Ishikawa (cell line): ENCODE results near the gene DACH1.

ENCODE experiments used
- EGR1 ChIP-seq: IDR thresholded peaks from 2 replicates; pipeline ENCODE4 v1.6.1; 2012
- FOXM1 ChIP-seq: IDR thresholded peaks from 2 replicates; pipeline ENCODE4 v1.6.1; 2012; ENCODE audit warnings: low read depth, borderline replicate concordance
- RAD21 ChIP-seq: IDR thresholded peaks from 2 replicates; pipeline ENCODE4 v1.6.1; 2012; ENCODE audit warnings: low read depth
- TAF1 ChIP-seq: IDR thresholded peaks from 2 replicates; pipeline ENCODE4 v1.6.1; 2012; ENCODE audit warnings: low read depth, mild to moderate bottlenecking
- TF ChIP-seq, protein P1 (sequence below): IDR thresholded peaks from 2 replicates; pipeline ENCODE4 v1.6.1; 2012; ENCODE audit warnings: low read depth, mild to moderate bottlenecking

DNA sequence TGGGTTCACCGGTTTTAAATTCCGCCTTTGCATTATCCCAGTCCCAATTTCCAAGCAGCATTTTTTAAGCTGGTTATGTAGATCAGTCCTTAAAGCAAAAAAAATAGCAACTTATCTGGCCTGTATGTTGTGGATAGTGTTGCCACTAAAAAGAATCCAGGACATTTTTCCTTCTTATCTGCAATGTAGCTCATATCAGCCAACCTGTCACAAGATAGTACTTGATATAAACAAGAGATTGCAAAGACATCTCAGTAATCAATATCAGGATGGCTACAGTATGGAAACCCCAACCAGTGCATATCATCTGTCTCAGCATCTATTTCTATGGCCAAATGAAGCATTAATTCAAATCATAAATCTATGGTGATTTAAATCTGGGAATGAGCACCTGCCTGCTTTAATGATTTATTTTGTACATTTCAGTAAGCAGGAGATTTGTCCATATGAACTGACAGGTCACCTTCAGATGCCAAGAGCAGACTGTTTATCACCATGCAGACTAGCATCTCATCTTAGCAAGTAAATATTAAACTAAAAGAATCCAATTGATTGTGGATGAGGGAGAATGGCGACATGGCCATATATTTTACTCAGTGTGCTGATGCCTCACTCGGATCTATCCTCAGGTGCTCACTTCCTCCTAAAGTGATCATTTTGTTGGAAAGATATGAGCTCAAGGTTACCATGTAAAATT, 240.4 kb downstream of the DACH1 start:
- TF ChIP-seq RAD21 (no peak), FOXM1 (no peak), TAF1 (no peak), EGR1 (no peak)
- TF ChIP-seq, protein P1, sequence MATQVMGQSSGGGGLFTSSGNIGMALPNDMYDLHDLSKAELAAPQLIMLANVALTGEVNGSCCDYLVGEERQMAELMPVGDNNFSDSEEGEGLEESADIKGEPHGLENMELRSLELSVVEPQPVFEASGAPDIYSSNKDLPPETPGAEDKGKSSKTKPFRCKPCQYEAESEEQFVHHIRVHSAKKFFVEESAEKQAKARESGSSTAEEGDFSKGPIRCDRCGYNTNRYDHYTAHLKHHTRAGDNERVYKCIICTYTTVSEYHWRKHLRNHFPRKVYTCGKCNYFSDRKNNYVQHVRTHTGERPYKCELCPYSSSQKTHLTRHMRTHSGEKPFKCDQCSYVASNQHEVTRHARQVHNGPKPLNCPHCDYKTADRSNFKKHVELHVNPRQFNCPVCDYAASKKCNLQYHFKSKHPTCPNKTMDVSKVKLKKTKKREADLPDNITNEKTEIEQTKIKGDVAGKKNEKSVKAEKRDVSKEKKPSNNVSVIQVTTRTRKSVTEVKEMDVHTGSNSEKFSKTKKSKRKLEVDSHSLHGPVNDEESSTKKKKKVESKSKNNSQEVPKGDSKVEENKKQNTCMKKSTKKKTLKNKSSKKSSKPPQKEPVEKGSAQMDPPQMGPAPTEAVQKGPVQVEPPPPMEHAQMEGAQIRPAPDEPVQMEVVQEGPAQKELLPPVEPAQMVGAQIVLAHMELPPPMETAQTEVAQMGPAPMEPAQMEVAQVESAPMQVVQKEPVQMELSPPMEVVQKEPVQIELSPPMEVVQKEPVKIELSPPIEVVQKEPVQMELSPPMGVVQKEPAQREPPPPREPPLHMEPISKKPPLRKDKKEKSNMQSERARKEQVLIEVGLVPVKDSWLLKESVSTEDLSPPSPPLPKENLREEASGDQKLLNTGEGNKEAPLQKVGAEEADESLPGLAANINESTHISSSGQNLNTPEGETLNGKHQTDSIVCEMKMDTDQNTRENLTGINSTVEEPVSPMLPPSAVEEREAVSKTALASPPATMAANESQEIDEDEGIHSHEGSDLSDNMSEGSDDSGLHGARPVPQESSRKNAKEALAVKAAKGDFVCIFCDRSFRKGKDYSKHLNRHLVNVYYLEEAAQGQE = no peak
